ENCODE data around the gene IGLL1.

GRCh38 chr22:23566705-23567475 lies 13.2 kb downstream of the IGLL1 start:
- no peak for TF ChIP-seq CTCF (IDR thresholded peaks at IDR 0.05)
- no peak for TF ChIP-seq EZH2 (IDR thresholded peaks at IDR 0.05)
- no peak for TF ChIP-seq EZH2phosphoT487 (IDR thresholded peaks at IDR 0.05)

All from neural progenitor cell (in vitro differentiated cells).